HEK293 (cell line): ENCODE results near the gene DNAAF5.

Source experiments
- CTCF ChIA-PET: fragments of 350-600 bp; formaldehyde crosslinking; extraction: SDS; loops from one replicate; lab custom pipeline; 2021; ENCODE audit warnings: antibody characterized with exemption; lab: Yijun Ruan, JAX
- POLR2A ChIA-PET: fragments of 300-600 bp; formaldehyde crosslinking; extraction: SDS; loops from one replicate; lab custom pipeline; 2020; ENCODE audit warnings: antibody characterized with exemption, inconsistent platforms; lab: Yijun Ruan, JAX
- H3K27ac ChIP-seq: fragments of 200-500 bp; sonication (Bioruptor generic); 2 replicates; pipeline ENCODE4 v1.5.1; 2014; ENCODE audit warnings: low read depth, low read length, control low read depth, inconsistent platforms; ENCODE audit errors: extremely low read depth
- H3K36me3 ChIP-seq, 2 experiments: fragments of 200-500 bp in 1 of 2; sonication (Bioruptor generic) in 1 of 2; 1 replicate in 1 of 2; 2 replicates in 1 of 2; pipeline ENCODE4 v1.5.1; 2014 to 2017; ENCODE audit warnings: inconsistent platforms in 2 of 2, low read length in 2 of 2; ENCODE audit not compliant: control insufficient read depth in 2 of 2, insufficient read depth in 1 of 2
- H3K4me1 ChIP-seq: fragments of 200-500 bp; sonication (Bioruptor generic); 2 replicates; pipeline ENCODE4 v1.5.1; 2014; ENCODE audit warnings: mild to moderate bottlenecking, low read length, inconsistent platforms; ENCODE audit not compliant: control insufficient read depth, insufficient read depth
- H3K4me3 ChIP-seq: 2 replicates; pipeline ENCODE4 v1.5.1; 2011; ENCODE audit warnings: low read depth, mild to moderate bottlenecking, control low read depth, low read length, moderate library complexity
- H3K9me3 ChIP-seq: fragments of 200-500 bp; sonication (Bioruptor generic); 2 replicates; pipeline ENCODE4 v1.5.1; 2014; ENCODE audit warnings: low read depth, low read length, inconsistent platforms; ENCODE audit not compliant: control insufficient read depth, insufficient read depth
- BCL11A ChIP-seq: fragments of 450-650 bp; formaldehyde crosslinking; IDR thresholded peaks from 2 replicates; pipeline ENCODE4 v1.5.1; 2016; ENCODE audit warnings: low read depth, missing biosample characterization, missing genetic modification characterization
- BCL11B ChIP-seq: fragments of 450-650 bp; formaldehyde crosslinking; IDR thresholded peaks from 2 replicates; pipeline ENCODE4 v1.5.1; 2016; ENCODE audit warnings: low read depth, missing biosample characterization, missing genetic modification characterization
- EGR2 ChIP-seq: fragments of 450-650 bp; formaldehyde crosslinking; IDR thresholded peaks from 2 replicates; pipeline ENCODE4 v1.5.1; 2016; ENCODE audit warnings: low read depth, missing biosample characterization, missing genetic modification characterization
- IKZF3 ChIP-seq: fragments of 450-650 bp; IDR thresholded peaks from 2 replicates; pipeline ENCODE4 v1.5.0; 2018; ENCODE audit warnings: missing biosample characterization, mild to moderate bottlenecking, missing genetic modification characterization, moderate library complexity
- KLF8 ChIP-seq: fragments of 450-650 bp; formaldehyde crosslinking; IDR thresholded peaks from 2 replicates; pipeline ENCODE4 v1.5.1; 2016; ENCODE audit warnings: missing biosample characterization, missing genetic modification characterization
- MEIS1 ChIP-seq: sonication (generic); formaldehyde crosslinking; IDR thresholded peaks from 2 replicates; pipeline ENCODE4 v1.8.1; 2022; ENCODE audit warnings: missing genetic modification reagents, mild to moderate bottlenecking, borderline replicate concordance
- ZFP3 ChIP-seq: fragments of 450-650 bp; formaldehyde crosslinking; IDR thresholded peaks from 2 replicates; pipeline ENCODE4 v1.5.1; 2016; ENCODE audit warnings: low read depth, missing biosample characterization, missing genetic modification characterization
- ZFP69B ChIP-seq: fragments of 450-650 bp; formaldehyde crosslinking; IDR thresholded peaks from 2 replicates; pipeline ENCODE4 v1.5.1; 2016; ENCODE audit warnings: missing biosample characterization, missing genetic modification characterization
- ZNF146 ChIP-seq: fragments of 450-650 bp; formaldehyde crosslinking; IDR thresholded peaks from 2 replicates; pipeline ENCODE4 v1.5.1; 2016; ENCODE audit warnings: missing biosample characterization, missing genetic modification characterization
- ZNF16 ChIP-seq: fragments of 450-650 bp; formaldehyde crosslinking; IDR thresholded peaks from 2 replicates; pipeline ENCODE4 v1.5.1; 2016; ENCODE audit warnings: low read depth, missing biosample characterization, missing genetic modification characterization
- ZNF2 ChIP-seq: fragments of 450-650 bp; formaldehyde crosslinking; IDR thresholded peaks from 2 replicates; pipeline ENCODE4 v1.5.1; 2016; ENCODE audit warnings: missing biosample characterization, missing genetic modification characterization
- ZNF211 ChIP-seq: fragments of 450-650 bp; formaldehyde crosslinking; IDR thresholded peaks from 2 replicates; pipeline ENCODE4 v1.5.1; 2016; ENCODE audit warnings: low read depth, missing biosample characterization, missing genetic modification characterization
- ZNF214 ChIP-seq: fragments of 450-650 bp; formaldehyde crosslinking; IDR thresholded peaks from 2 replicates; pipeline ENCODE4 v1.5.1; 2017; ENCODE audit warnings: missing biosample characterization, mild to moderate bottlenecking, missing genetic modification characterization, borderline replicate concordance
- ZNF23 ChIP-seq: fragments of 450-650 bp; formaldehyde crosslinking; IDR thresholded peaks from 2 replicates; pipeline ENCODE4 v1.5.1; 2016; ENCODE audit warnings: missing biosample characterization, missing genetic modification characterization, borderline replicate concordance
- ZNF311 ChIP-seq: fragments of 450-650 bp; formaldehyde crosslinking; IDR thresholded peaks from 2 replicates; pipeline ENCODE4 v1.5.1; 2017; ENCODE audit warnings: missing biosample characterization, missing genetic modification characterization, borderline replicate concordance
- ZNF596 ChIP-seq: fragments of 450-650 bp; IDR thresholded peaks from 2 replicates; pipeline ENCODE4 v1.5.0; 2018; ENCODE audit warnings: missing biosample characterization, mild to moderate bottlenecking, missing genetic modification characterization, moderate library complexity
- ZNF747 ChIP-seq: fragments of 450-650 bp; formaldehyde crosslinking; IDR thresholded peaks from 2 replicates; pipeline ENCODE4 v1.5.1; 2016; ENCODE audit warnings: missing biosample characterization, missing genetic modification characterization
- ZNF777 ChIP-seq: fragments of 450-650 bp; formaldehyde crosslinking; IDR thresholded peaks from 2 replicates; pipeline ENCODE4 v1.5.1; 2017; ENCODE audit warnings: missing biosample characterization, missing genetic modification characterization, borderline replicate concordance
- ZSCAN16 ChIP-seq: fragments of 450-650 bp; formaldehyde crosslinking; IDR thresholded peaks from 2 replicates; pipeline ENCODE4 v1.5.1; 2016; ENCODE audit warnings: missing biosample characterization, missing genetic modification characterization
- ZSCAN30 ChIP-seq: fragments of 450-650 bp; IDR thresholded peaks from 2 replicates; pipeline ENCODE4 v1.5.1; 2018; ENCODE audit warnings: missing biosample characterization, mild to moderate bottlenecking, missing genetic modification characterization, moderate library complexity
- TF ChIP-seq, protein P1 (sequence below): fragments of 450-650 bp; formaldehyde crosslinking; conservative IDR thresholded peaks from 2 replicates; pipeline ENCODE4 v1.5.1; 2016; ENCODE audit warnings: low read depth, missing biosample characterization, missing genetic modification characterization

DNAAF5 gene

DNA sequence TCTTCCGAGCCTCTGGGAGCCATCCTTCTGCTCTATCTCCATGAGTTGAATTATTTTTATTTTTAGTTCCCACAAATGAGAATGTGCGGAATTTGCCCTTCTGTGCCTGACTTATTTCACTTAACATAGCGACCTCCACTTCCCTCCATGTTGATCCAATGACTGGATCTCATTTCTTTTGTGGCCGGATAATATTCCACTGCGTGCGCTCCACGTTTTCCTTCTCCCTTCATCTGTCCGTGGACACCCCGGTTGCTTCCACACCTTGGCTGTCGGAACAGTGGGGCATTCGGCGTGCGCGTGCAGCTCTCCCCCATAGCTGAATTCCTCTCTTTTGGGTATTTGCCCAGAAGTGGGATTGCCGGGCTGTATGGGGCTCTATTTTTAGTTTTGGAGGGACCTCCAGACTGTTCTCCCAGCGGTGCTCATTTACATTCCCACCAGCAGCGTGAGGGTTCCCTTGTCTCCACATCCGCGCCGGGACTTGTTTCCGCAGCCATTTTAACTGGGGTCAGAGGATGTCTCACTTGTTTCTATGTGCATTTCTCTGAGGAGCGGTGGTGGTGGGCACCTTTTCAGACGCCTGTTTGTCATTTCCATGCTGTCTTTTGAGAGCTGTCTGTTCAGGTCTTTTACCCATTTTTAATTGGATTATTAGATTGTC is 54.8 kb downstream of the DNAAF5 start:
- Histone ChIP-seq H3K9me3 (no peaks in the 10 kb centered on the region), H3K27ac (no peak overlapping the region), H3K4me1 (no peaks in the 10 kb centered on the region), H3K4me3 (no peak overlapping the region), H3K36me3 (peaks cover 13 to 79% of the 10 kb centered on the region in 2 experiments)
- ChIA-PET CTCF (interaction anchor here (0.6 kb wide), 1 partner anchor 460 kb away, joined by 3 read pairs; no protein-coding TSS in a partner anchor), POLR2A (no interaction called here)
- TF ChIP-seq ZFP3 (no peak), ZFP69B (no peak), MEIS1 (CRISPR knock-in tag) (no peak), ZNF596 (tag by site-specific recombination) (no peak), ZNF747 (tag by site-specific recombination) (no peak), ZNF2 (tag by site-specific recombination) (no peak), ZNF211 (tag by site-specific recombination) (no peak), ZNF214 (no peak), ZNF146 (no peak)
- TF ChIP-seq, protein P1, sequence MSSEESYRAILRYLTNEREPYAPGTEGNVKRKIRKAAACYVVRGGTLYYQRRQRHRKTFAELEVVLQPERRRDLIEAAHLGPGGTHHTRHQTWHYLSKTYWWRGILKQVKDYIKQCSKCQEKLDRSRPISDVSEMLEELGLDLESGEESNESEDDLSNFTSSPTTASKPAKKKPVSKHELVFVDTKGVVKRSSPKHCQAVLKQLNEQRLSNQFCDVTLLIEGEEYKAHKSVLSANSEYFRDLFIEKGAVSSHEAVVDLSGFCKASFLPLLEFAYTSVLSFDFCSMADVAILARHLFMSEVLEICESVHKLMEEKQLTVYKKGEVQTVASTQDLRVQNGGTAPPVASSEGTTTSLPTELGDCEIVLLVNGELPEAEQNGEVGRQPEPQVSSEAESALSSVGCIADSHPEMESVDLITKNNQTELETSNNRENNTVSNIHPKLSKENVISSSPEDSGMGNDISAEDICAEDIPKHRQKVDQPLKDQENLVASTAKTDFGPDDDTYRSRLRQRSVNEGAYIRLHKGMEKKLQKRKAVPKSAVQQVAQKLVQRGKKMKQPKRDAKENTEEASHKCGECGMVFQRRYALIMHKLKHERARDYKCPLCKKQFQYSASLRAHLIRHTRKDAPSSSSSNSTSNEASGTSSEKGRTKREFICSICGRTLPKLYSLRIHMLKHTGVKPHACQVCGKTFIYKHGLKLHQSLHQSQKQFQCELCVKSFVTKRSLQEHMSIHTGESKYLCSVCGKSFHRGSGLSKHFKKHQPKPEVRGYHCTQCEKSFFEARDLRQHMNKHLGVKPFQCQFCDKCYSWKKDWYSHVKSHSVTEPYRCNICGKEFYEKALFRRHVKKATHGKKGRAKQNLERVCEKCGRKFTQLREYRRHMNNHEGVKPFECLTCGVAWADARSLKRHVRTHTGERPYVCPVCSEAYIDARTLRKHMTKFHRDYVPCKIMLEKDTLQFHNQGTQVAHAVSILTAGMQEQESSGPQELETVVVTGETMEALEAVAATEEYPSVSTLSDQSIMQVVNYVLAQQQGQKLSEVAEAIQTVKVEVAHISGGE, result no peak

DNA sequence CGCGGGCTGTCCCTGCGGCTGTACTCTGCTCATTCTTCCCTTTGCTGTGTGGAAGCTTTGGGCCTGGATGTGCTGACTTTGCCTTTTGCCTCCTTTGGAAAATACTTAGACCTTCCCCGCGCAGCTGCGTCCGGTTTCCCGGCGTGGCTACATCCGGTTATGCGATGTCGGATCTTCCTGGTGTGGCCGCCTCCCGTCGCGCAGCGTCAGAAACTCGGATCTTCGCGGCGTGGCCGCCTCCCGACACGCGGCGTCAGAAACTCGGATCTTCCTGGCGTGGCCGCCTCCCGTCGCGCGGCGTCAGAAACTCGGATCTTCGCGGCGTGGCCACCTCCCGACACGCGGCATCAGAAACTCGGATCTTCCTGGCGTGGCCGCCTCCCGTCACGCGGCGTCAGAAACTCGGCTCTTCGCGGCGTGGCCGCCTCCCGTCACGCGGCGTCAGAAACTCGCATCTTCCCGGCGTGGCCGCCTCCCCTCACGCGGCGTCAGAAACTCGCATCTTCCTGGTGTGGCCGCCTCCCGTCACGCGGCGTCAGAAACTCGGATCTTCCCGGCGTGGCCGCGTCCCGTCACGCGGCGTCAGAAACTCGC is 55.5 kb downstream of the DNAAF5 start:
- ChIA-PET POLR2A (no interaction called here), CTCF (interaction anchor here (0.6 kb wide), 1 partner anchor 461 kb away, joined by 3 read pairs; no protein-coding TSS in a partner anchor)
- H3K9me3 ChIP-seq, result no peaks in the 10 kb centered on the region
- peaks cover 13 to 72% of the 10 kb centered on the region in 2 experiments for H3K36me3 ChIP-seq
- no peak overlapping the region for H3K4me3 ChIP-seq
- TF ChIP-seq MEIS1 (CRISPR knock-in tag) (no peak), IKZF3 (tag by site-specific recombination) (no peak), ZNF777 (tag by site-specific recombination) (no peak), BCL11B (tag by site-specific recombination) (no peak), ZNF16 (tag by site-specific recombination) (no peak), ZNF146 (no peak), ZNF23 (tag by site-specific recombination) (no peak), BCL11A (tag by site-specific recombination) (no peak), KLF8 (tag by site-specific recombination) (no peak), ZSCAN16 (tag by site-specific recombination) (no peak), EGR2 (tag by site-specific recombination) (no peak), ZNF311 (tag by site-specific recombination) (no peak), ZSCAN30 (no peak)
- H3K27ac ChIP-seq, result no peak overlapping the region
- no peaks in the 10 kb centered on the region for H3K4me1 ChIP-seq
